Caco-2 (cell line): Measurements from ENCODE around the gene MTF1. TPM values are rescaled to one million over a fixed set of nuclear protein-coding genes. Genes with fewer than 3 reads are reported as not detected.

Experiments
- BruUV-seq: library from RNA; stranded (reverse); fragments of 400-500 nt; replicated peaks from 2 replicates; lab custom pipeline; 2021; lab: Mats Ljungman, UMichigan
- CTCF ChIA-PET: fragments of 300-600 bp; sonication (Branson Sonifier 250); formaldehyde crosslinking; loops from one replicate; lab custom pipeline; 2022; ENCODE audit warnings: antibody characterized with exemption; lab: Charles Lee
- POLR2A ChIA-PET: fragments of 300-600 bp; sonication (Branson Sonifier 250); formaldehyde crosslinking; loops from one replicate; lab custom pipeline; 2022; ENCODE audit warnings: antibody characterized with exemption; lab: Charles Lee
- DNase-seq, 2 experiments: peaks; one replicate each; pipeline versions ENCODE4 v3.0.0 to v3.0.0-alpha.2; 2020 to 2022
- H3K27me3 ChIP-seq: replicated peaks from 2 replicates; pipeline ENCODE4 v1.6.0; 2011; ENCODE audit warnings: low read length; ENCODE audit not compliant: control insufficient read depth, insufficient read depth
- H3K36me3 ChIP-seq: 2 replicates; pipeline ENCODE4 v1.5.1; 2011; ENCODE audit warnings: low read length; ENCODE audit not compliant: control insufficient read depth, insufficient read depth
- H3K4me1 ChIP-seq: fragments of 250-450 bp; sonication (Bioruptor Pico); 2 replicates; pipeline ENCODE4 v1.5.1; 2020; ENCODE audit warnings: mild to moderate bottlenecking
- H3K4me3 ChIP-seq: 2 replicates; pipeline ENCODE4 v1.5.1; 2011; ENCODE audit warnings: low read depth, mild to moderate bottlenecking, control low read depth, low read length
- H3K9me3 ChIP-seq: fragments of 250-450 bp; sonication (Bioruptor Pico); 2 replicates; pipeline ENCODE4 v1.5.1; 2020; ENCODE audit warnings: mild to moderate bottlenecking, moderate library complexity
- H3K27ac Mint-ChIP-seq: one replicate; pipeline ENCODE4 v1.8.0; 2022; ENCODE audit warnings: mixed read lengths; ENCODE audit not compliant: unreplicated experiment
- H3K27me3 Mint-ChIP-seq: one replicate; pipeline ENCODE4 v1.8.0; 2022; ENCODE audit warnings: mixed read lengths; ENCODE audit not compliant: insufficient read depth, unreplicated experiment
- H3K36me3 Mint-ChIP-seq: one replicate; pipeline ENCODE4 v1.8.0; 2022; ENCODE audit warnings: mild to moderate bottlenecking, mixed read lengths; ENCODE audit not compliant: insufficient read depth, unreplicated experiment
- H3K4me1 Mint-ChIP-seq: one replicate; pipeline ENCODE4 v1.8.0; 2022; ENCODE audit warnings: low read depth, mixed read lengths; ENCODE audit not compliant: unreplicated experiment
- H3K4me3 Mint-ChIP-seq: one replicate; pipeline ENCODE4 v1.8.0; 2022; ENCODE audit warnings: mild to moderate bottlenecking, moderate library complexity, mixed read lengths; ENCODE audit not compliant: unreplicated experiment
- H3K9me3 Mint-ChIP-seq: one replicate; pipeline ENCODE4 v1.8.0; 2022; ENCODE audit warnings: mixed read lengths; ENCODE audit not compliant: unreplicated experiment
- CTCF ChIP-seq, 2 experiments: fragments of 200-600 bp in 1 of 2; IDR thresholded peaks; 1 replicate in 1 of 2; 2 replicates in 1 of 2; pipeline versions ENCODE4 v1.5.1 to v1.8.0; 2011 to 2022; ENCODE audit warnings: antibody characterized with exemption in 1 of 2, control low read depth in 1 of 2, inconsistent platforms in 1 of 2, low read depth in 1 of 2, low read length in 1 of 2, mild to moderate bottlenecking in 1 of 2, moderate library complexity in 1 of 2; ENCODE audit not compliant: insufficient read depth in 1 of 2, severe bottlenecking in 1 of 2, unreplicated experiment in 1 of 2
- intact Hi-C: fragments of 100-400 bp; cut with micrococcal nuclease; formaldehyde crosslinking; loops from one replicate; pipeline ENCODE4 v1.10.0; 2022; ENCODE audit not compliant: unreplicated experiment
- total RNA-seq: library from RNA; stranded (reverse); gene quantifications from 2 replicates; pipeline ENCODE4 v1.2.3, GENCODE V29; 2022

The MTF1 gene
- total RNA-seq, 1 experiment from 2014 or later: 8.4 TPM

- Histone ChIP-seq H3K27me3 (no peaks in the 10 kb centered on the region), H3K36me3 (no peaks in the 10 kb centered on the region), H3K4me3 (no peak overlapping the region), H3K4me1 (peaks cover 10% of the 10 kb centered on the region; the same call in 1 of the 2 replicates), H3K9me3 (no peaks in the 10 kb centered on the region)
- DNase-seq: no peak
- H3K36me3 Mint-ChIP-seq: peaks cover 70% of the 10 kb centered on the region
- no TSS peak for BruUV-seq
- ChIA-PET POLR2A (no interaction called here), CTCF (no interaction called here)
- H3K27ac Mint-ChIP-seq: no peak overlapping the region
- no peak overlapping the region for H3K4me3 Mint-ChIP-seq
- no peaks in the 10 kb centered on the region for H3K27me3 Mint-ChIP-seq
- H3K4me1 Mint-ChIP-seq: no peaks in the 10 kb centered on the region
- H3K9me3 Mint-ChIP-seq: no peaks in the 10 kb centered on the region
- intact Hi-C loops: loop anchor here (5.0 kb wide), 1 partner anchor 47 kb away; the partner anchor contains the start of gene MTF1
- TF ChIP-seq CTCF (IDR thresholded peaks at IDR 0.05; ENCODE audit: insufficient read depth in 1 of 2, low read depth in 1 of 2, low read length in 1 of 2, severe bottlenecking in 1 of 2, unreplicated experiment in 1 of 2): no peak
Observed at GRCh38 chr1:37809942-37810341, 49.5 kb downstream of the MTF1 start.

- Mint-ChIP-seq H3K4me3 (peak overlapping the region; percentile 94), H3K9me3 (no peaks in the 10 kb centered on the region), H3K4me1 (no peaks in the 10 kb centered on the region), H3K36me3 (peaks cover 72% of the 10 kb centered on the region), H3K27ac (peak overlapping the region; percentile 96), H3K27me3 (no peaks in the 10 kb centered on the region)
- Histone ChIP-seq H3K27me3 (no peaks in the 10 kb centered on the region), H3K4me1 (peaks cover 10% of the 10 kb centered on the region; the same call in 1 of the 2 replicates), H3K9me3 (no peaks in the 10 kb centered on the region), H3K36me3 (no peaks in the 10 kb centered on the region), H3K4me3 (peak overlapping the region; percentile 70)
- TF ChIP-seq CTCF (IDR thresholded peaks at IDR 0.05; ENCODE audit: insufficient read depth in 1 of 2, low read depth in 1 of 2, low read length in 1 of 2, severe bottlenecking in 1 of 2, unreplicated experiment in 1 of 2): no peak
- intact Hi-C loops: no loop called here
- DNase-seq: peak; percentile 72 to 76
- TSS peak; percentile 57 for BruUV-seq
- CTCF ChIA-PET: interaction anchor here (0.6 to 1.3 kb wide), 6 partner anchors 15 to 374 kb away, joined by 3 to 8 read pairs (median 4); partner anchors contain the start of genes MANEAL and MTF1
- POLR2A ChIA-PET: interaction anchor here (0.6 to 1.8 kb wide), 5 partner anchors 9 to 202 kb away, joined by 3 to 9 read pairs (median 5); partner anchors contain the start of genes CDCA8 and MTF1
Observed at GRCh38 chr1:37808369-37809319, 50.7 kb downstream of the MTF1 start.
